Body of pancreas (tissue), 4 donors: ENCODE measurements around the gene PAK6. TPM values are rescaled to one million over a fixed set of nuclear protein-coding genes. Genes with fewer than 3 reads are reported as not detected.

Source experiments
- ATAC-seq: fragments of 150-250 bp; one replicate; pipeline ENCODE4 v1.9.1; 2016
- DNase-seq, 4 donors: peaks; one replicate each; pipeline ENCODE4 v3.0.0-alpha.2; 2019
- H3K27ac ChIP-seq, 4 donors: fragments of 200-600 bp; sonication (generic); 1 replicate in 3 of 4; 2 replicates in 1 of 4; pipeline versions ENCODE4 v1.5.1 to v1.6.1; 2016 to 2019; ENCODE audit warnings: mild to moderate bottlenecking in 1 of 4, mixed read lengths in 1 of 4, moderate library complexity in 1 of 4
- H3K27me3 ChIP-seq, 2 donors: fragments of 200-600 bp; sonication (generic); one replicate each; pipeline ENCODE4 v1.6.0; 2016; ENCODE audit warnings: mild to moderate bottlenecking in 1 of 2
- H3K36me3 ChIP-seq, 2 donors: fragments of 200-600 bp; sonication (generic); replicated peaks in 1 of 2; 2 replicates each; pipeline ENCODE4 v1.5.1; 2016; ENCODE audit warnings: low read depth in 2 of 2; ENCODE audit not compliant: insufficient read depth in 1 of 2
- H3K4me1 ChIP-seq: fragments of 200-600 bp; sonication (generic); one replicate; pipeline ENCODE4 v1.6.0; 2016
- H3K4me3 ChIP-seq, 2 donors: fragments of 200-600 bp; sonication (generic); 1 replicate in 1 of 2; 2 replicates in 1 of 2; pipeline ENCODE4 v1.5.1; 2016 to 2019
- H3K9me3 ChIP-seq, 3 donors: fragments of 200-600 bp; sonication (generic); 1 replicate in 2 of 3; 2 replicates in 1 of 3; pipeline ENCODE4 v1.5.1; 2016
- POLR2A ChIP-seq, 3 donors: fragments of 450-650 bp; IDR thresholded peaks; one replicate each; pipeline ENCODE4 v1.6.1; 2016; ENCODE audit warnings: antibody characterized with exemption in 3 of 3, mild to moderate bottlenecking in 2 of 3
- WGBS, 2 donors: methylation state at CpG; one replicate each; pipeline ENCODE4 v1.1.5; 2017; 5-methylcytosine and 5-hydroxymethylcytosine counted together
- intact Hi-C: fragments of 100-400 bp; cut with DNase I; formaldehyde crosslinking; loops from one replicate; pipeline ENCODE4 v1.15.1; 2023
- total RNA-seq, 2 donors: library from RNA; depleted of rRNA; stranded (reverse); fragments of >200 nt; gene quantifications; one replicate each; pipeline ENCODE4 v1.1.0, GENCODE V29; 2016
- TF ChIP-seq, protein P1 (sequence below), 7 experiments: fragments of 450-650 bp in 4 of 7; fragments of 200-600 bp in 3 of 7; sonication (generic) in 3 of 7; IDR thresholded peaks; one replicate each; pipeline ENCODE4 v1.5.1; 2016 to 2019; ENCODE audit warnings: antibody characterized with exemption in 7 of 7

PAK6 gene
- total RNA-seq, 2 donors from 2014 or later = 14.8 to 22.4 TPM

- Histone ChIP-seq H3K27me3 (no peaks in the 10 kb centered on the region), H3K36me3 (no peaks in the 10 kb centered on the region), H3K9me3 (no peaks in the 10 kb centered on the region), H3K27ac (no peak overlapping the region), H3K4me1 (peaks cover 10% of the 10 kb centered on the region), H3K4me3 (no peak overlapping the region)
- no peak for DNase-seq
- intact Hi-C loops = no loop called here
- ATAC-seq = no peak
- TF ChIP-seq POLR2A (IDR thresholded peaks at IDR 0.05) = no peak
- TF ChIP-seq, protein P1, sequence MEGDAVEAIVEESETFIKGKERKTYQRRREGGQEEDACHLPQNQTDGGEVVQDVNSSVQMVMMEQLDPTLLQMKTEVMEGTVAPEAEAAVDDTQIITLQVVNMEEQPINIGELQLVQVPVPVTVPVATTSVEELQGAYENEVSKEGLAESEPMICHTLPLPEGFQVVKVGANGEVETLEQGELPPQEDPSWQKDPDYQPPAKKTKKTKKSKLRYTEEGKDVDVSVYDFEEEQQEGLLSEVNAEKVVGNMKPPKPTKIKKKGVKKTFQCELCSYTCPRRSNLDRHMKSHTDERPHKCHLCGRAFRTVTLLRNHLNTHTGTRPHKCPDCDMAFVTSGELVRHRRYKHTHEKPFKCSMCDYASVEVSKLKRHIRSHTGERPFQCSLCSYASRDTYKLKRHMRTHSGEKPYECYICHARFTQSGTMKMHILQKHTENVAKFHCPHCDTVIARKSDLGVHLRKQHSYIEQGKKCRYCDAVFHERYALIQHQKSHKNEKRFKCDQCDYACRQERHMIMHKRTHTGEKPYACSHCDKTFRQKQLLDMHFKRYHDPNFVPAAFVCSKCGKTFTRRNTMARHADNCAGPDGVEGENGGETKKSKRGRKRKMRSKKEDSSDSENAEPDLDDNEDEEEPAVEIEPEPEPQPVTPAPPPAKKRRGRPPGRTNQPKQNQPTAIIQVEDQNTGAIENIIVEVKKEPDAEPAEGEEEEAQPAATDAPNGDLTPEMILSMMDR (IDR thresholded peaks at IDR 0.05) = no peak
- 96 to 100% methylated on average over 2 of the region's 2 CpGs for WGBS, 2 donors
These were observed 61.9 kb downstream of the PAK6 start for GRCh38 chr15:40300771-40301170.

- intact Hi-C loops = no loop called here
- H3K36me3 ChIP-seq = no peaks in the 10 kb centered on the region
- ATAC-seq = no peak
- H3K4me3 ChIP-seq = no peak overlapping the region
- no peaks in the 10 kb centered on the region for H3K27me3 ChIP-seq
- peaks cover 2% of the 10 kb centered on the region for H3K4me1 ChIP-seq
- TF ChIP-seq POLR2A (IDR thresholded peaks at IDR 0.05) = no peak
- TF ChIP-seq, protein P1 (IDR thresholded peaks at IDR 0.05) = no peak
- no peaks in the 10 kb centered on the region for H3K9me3 ChIP-seq
- 72 to 75% methylated on average over 11 to 12 of the region's 12 CpGs for WGBS, 2 donors
- H3K27ac ChIP-seq = no peak overlapping the region
- DNase-seq = no peak
These were observed 62.8 kb downstream of the PAK6 start for GRCh38 chr15:40301467-40302179.

DNA sequence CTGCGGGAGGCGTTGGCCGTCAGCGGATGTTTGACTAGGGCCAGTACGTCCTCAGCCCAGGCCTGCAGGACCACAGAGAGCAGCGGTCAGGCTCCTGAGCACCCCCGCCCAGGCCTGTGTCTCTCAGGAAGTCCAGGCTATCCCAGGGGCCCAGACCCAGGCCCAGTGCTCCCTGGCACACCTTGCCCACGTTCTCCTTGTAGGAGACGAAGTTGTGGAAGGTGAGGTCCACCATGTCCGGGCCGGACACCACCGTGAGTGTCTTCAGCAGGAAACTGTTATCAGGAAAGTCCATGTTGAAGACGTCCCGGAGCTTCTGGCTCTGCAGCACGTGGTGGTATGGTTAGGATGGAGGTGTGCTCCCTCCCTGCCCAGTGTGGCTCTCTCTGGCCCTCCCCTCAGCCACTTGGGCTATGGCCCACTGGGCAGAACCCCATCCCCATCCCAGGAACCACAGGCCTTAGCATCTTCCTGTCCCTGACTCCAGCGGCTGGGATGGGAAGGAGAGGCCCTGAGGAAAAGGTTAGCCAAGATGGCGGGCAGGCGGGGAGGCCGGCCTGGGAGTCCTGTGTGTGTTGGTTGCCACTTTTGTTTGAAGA, 63.5 kb downstream of the PAK6 start:
- Histone ChIP-seq H3K27me3 (no peaks in the 10 kb centered on the region), H3K4me3 (no peak overlapping the region), H3K36me3 (no peaks in the 10 kb centered on the region), H3K27ac (no peak overlapping the region), H3K9me3 (no peaks in the 10 kb centered on the region), H3K4me1 (no peaks in the 10 kb centered on the region)
- no peak for DNase-seq
- intact Hi-C loops = no loop called here
- ATAC-seq = no peak
- WGBS, 2 donors = 89% methylated on average over 14 to 19 of the region's 19 CpGs
- TF ChIP-seq, protein P1 (IDR thresholded peaks at IDR 0.05) = no peak
- TF ChIP-seq POLR2A (IDR thresholded peaks at IDR 0.05) = no peak

GRCh38 chr15:40302981-40303380, 64.1 kb downstream of the PAK6 start:
- ATAC-seq (no peak), DNase-seq (no peak)
- 56 to 66% methylated on average over 10 to 11 of the region's 11 CpGs for WGBS, 2 donors
- no peaks in the 10 kb centered on the region for H3K4me1 ChIP-seq
- no peaks in the 10 kb centered on the region for H3K36me3 ChIP-seq
- no peaks in the 10 kb centered on the region for H3K9me3 ChIP-seq
- no peak overlapping the region for H3K27ac ChIP-seq
- intact Hi-C loops = no loop called here
- no peak overlapping the region for H3K4me3 ChIP-seq
- no peak for TF ChIP-seq POLR2A (IDR thresholded peaks at IDR 0.05)
- TF ChIP-seq, protein P1 (IDR thresholded peaks at IDR 0.05) = no peak
- no peaks in the 10 kb centered on the region for H3K27me3 ChIP-seq

- no peaks in the 10 kb centered on the region for H3K36me3 ChIP-seq
- no peak for DNase-seq
- no peak overlapping the region for H3K27ac ChIP-seq
- H3K9me3 ChIP-seq = no peaks in the 10 kb centered on the region
- no peak for TF ChIP-seq POLR2A (IDR thresholded peaks at IDR 0.05)
- TF ChIP-seq, protein P1 (IDR thresholded peaks at IDR 0.05) = no peak
- no peaks in the 10 kb centered on the region for H3K4me1 ChIP-seq
- intact Hi-C loops = no loop called here
- no peak for ATAC-seq
- H3K27me3 ChIP-seq = no peaks in the 10 kb centered on the region
- WGBS, 2 donors = 75 to 80% methylated on average over 1 to 2 of the region's 2 CpGs
- H3K4me3 ChIP-seq = no peak overlapping the region
These were observed 64.7 kb downstream of the PAK6 start for GRCh38 chr15:40303576-40303975.
